Activated B cell treated with CpG ODN at 0.5 μM for 24 hours (primary cell): Measurements from ENCODE around the gene NPR1. TPM values are rescaled to one million over a fixed set of nuclear protein-coding genes. Genes with fewer than 3 reads are reported as not detected.
A peak's percentile ranks its signal among the peaks of the same experiment; 100 is the strongest.

Experiments
- ATAC-seq: fragments of 200-7000 bp; cut with Tn5 transposase; one replicate; pipeline ENCODE4 v1.10.0; 2021; ENCODE audit warnings: low read depth, mild to moderate bottlenecking, moderate library complexity
- CTCF ChIA-PET: fragments of 350-600 bp; sonication (Branson Sonifier 250); formaldehyde crosslinking; loops from one replicate; lab custom pipeline; 2021; ENCODE audit warnings: antibody characterized with exemption; lab: Charles Lee
- POLR2A ChIA-PET: fragments of 350-600 bp; sonication (Branson Sonifier 250); formaldehyde crosslinking; loops from one replicate; lab custom pipeline; 2021; ENCODE audit warnings: antibody characterized with exemption; lab: Charles Lee
- DNase-seq: peaks from one replicate; pipeline ENCODE4 v3.0.0; 2022
- H3K27ac Mint-ChIP-seq: one replicate; pipeline ENCODE4 v1.8.0; 2020; ENCODE audit warnings: mixed read lengths
- H3K27me3 Mint-ChIP-seq: one replicate; pipeline ENCODE4 v1.8.0; 2021; ENCODE audit warnings: mixed read lengths
- H3K36me3 Mint-ChIP-seq: one replicate; pipeline ENCODE4 v1.8.0; 2021; ENCODE audit warnings: low read depth, mixed read lengths
- H3K4me1 Mint-ChIP-seq: one replicate; pipeline ENCODE4 v1.8.0; 2021; ENCODE audit warnings: mixed read lengths
- H3K4me3 Mint-ChIP-seq: one replicate; pipeline ENCODE4 v1.8.0; 2020; ENCODE audit warnings: mild to moderate bottlenecking, mixed read lengths
- H3K9me3 Mint-ChIP-seq: one replicate; pipeline ENCODE4 v1.8.0; 2020; ENCODE audit warnings: mixed read lengths
- intact Hi-C: fragments of 100-400 bp; cut with micrococcal nuclease; formaldehyde crosslinking; loops from one replicate; pipeline ENCODE4 v1.15.1; 2024
- total RNA-seq: library from RNA; stranded (reverse); gene quantifications from 2 replicates; pipeline ENCODE4 v1.2.3, GENCODE V29; 2022
- TF ChIP-seq, protein P1 (sequence below): fragments of 200-600 bp; IDR thresholded peaks from one replicate; pipeline ENCODE4 v1.8.0; 2022; ENCODE audit warnings: antibody characterized with exemption, mild to moderate bottlenecking

NPR1 gene
- total RNA-seq, 1 donor from 2014 or later, result 0.82 TPM

- Mint-ChIP-seq H3K4me1 (peaks cover 4% of the 10 kb centered on the region), H3K27me3 (no peaks in the 10 kb centered on the region), H3K27ac (no peak overlapping the region), H3K4me3 (peak overlapping the region; percentile 57), H3K9me3 (no peaks in the 10 kb centered on the region), H3K36me3 (no peaks in the 10 kb centered on the region)
- POLR2A ChIA-PET, result interaction anchor here (0.5 to 0.9 kb wide), 2 partner anchors 29 to 34 kb away, joined by 3 to 4 read pairs; partner anchors contain the start of gene INTS3
- ATAC-seq (peak; percentile 49), DNase-seq (no peak)
- CTCF ChIA-PET, result interaction anchor here (1.0 kb wide), 1 partner anchor 18 kb away, joined by 3 read pairs; no protein-coding TSS in a partner anchor
- TF ChIP-seq, protein P1, sequence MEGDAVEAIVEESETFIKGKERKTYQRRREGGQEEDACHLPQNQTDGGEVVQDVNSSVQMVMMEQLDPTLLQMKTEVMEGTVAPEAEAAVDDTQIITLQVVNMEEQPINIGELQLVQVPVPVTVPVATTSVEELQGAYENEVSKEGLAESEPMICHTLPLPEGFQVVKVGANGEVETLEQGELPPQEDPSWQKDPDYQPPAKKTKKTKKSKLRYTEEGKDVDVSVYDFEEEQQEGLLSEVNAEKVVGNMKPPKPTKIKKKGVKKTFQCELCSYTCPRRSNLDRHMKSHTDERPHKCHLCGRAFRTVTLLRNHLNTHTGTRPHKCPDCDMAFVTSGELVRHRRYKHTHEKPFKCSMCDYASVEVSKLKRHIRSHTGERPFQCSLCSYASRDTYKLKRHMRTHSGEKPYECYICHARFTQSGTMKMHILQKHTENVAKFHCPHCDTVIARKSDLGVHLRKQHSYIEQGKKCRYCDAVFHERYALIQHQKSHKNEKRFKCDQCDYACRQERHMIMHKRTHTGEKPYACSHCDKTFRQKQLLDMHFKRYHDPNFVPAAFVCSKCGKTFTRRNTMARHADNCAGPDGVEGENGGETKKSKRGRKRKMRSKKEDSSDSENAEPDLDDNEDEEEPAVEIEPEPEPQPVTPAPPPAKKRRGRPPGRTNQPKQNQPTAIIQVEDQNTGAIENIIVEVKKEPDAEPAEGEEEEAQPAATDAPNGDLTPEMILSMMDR, result no peak
- intact Hi-C loops, result no loop called here
Observed at GRCh38 chr1:153698020-153698922, 19.8 kb downstream of the NPR1 start.

DNA sequence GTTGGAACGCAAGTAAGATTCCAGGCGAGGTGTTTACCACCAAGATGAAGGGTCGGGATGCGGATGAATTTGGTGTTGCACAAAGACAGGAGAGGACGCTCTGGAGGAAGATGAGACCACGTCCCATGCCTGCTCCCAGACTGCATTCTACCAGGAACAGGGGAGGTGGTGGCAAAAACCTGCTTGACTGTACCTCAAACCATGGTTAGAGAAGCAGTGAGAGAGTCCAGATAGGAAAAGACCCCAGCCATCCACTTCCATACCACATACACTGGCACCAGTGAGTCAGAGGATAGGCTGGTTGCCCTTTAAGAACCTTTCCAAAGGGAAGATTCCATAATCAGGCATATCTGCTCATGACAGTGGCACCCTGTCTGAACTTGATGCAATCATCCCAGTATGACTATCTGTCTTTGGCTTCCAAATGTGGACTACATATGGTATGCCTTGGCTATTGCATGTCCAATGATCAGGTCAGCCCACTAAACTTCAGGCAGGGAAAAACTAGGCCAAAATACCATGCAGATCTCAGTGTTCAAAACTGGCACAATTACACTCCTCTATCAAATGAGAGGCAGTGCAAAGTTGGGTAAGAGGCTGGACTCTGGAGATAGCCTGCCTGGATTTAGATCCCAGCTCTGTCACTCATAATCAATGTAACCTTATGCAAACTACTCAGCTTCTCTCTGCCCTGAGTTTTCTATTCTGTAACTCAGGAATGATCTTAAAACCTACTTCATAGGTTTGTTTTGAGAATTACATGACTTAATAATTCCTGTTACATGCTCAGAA lies 20.6 kb downstream of the NPR1 start:
- no peak for ATAC-seq
- TF ChIP-seq, protein P1, result no peak
- H3K4me3 Mint-ChIP-seq, result no peak overlapping the region

DNA sequence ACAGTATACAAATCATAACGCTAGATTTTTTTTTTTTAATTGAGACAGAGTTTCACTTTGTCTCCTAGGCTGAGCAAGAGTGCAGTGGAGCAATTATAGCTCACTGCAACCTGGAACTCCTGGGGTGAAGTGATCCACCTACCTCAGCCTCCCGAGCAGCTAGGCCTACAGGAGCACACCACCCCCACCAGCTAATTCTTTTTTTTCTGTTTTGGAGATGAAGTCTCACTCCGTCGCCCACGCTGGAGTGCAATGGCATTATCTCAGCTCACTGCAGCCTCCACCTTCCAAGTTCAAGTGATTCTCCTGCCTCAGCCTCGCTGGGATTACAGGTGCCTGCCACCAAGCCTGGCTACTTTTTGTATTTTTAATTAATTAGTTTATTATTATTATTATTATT lies 21.3 kb downstream of the NPR1 start:
- POLR2A ChIA-PET, result interaction anchor here (0.6 kb wide), 1 partner anchor 44 kb away, joined by 4 read pairs; no protein-coding TSS in a partner anchor
- H3K4me3 Mint-ChIP-seq, result no peak overlapping the region
- ATAC-seq, result no peak
- no peaks in the 10 kb centered on the region for H3K36me3 Mint-ChIP-seq
- TF ChIP-seq, protein P1, result no peak
- no peaks in the 10 kb centered on the region for H3K27me3 Mint-ChIP-seq
- H3K4me1 Mint-ChIP-seq, result peaks cover 4% of the 10 kb centered on the region
- H3K9me3 Mint-ChIP-seq, result no peaks in the 10 kb centered on the region
- no peak for DNase-seq
- no peak overlapping the region for H3K27ac Mint-ChIP-seq
- intact Hi-C loops, result no loop called here
- CTCF ChIA-PET, result no interaction called here

More for the DNA sequence above, 20.6 kb downstream of the NPR1 start:
- Mint-ChIP-seq H3K27me3 (no peaks in the 10 kb centered on the region), H3K9me3 (no peaks in the 10 kb centered on the region), H3K27ac (no peak overlapping the region), H3K36me3 (no peaks in the 10 kb centered on the region), H3K4me1 (peaks cover 4% of the 10 kb centered on the region)
- ChIA-PET CTCF (no interaction called here), POLR2A (interaction anchor here (0.6 to 0.9 kb wide), 2 partner anchors 28 to 44 kb away, joined by 4 read pairs; partner anchors contain the start of gene INTS3)
- DNase-seq, result no peak
- intact Hi-C loops, result no loop called here

DNA sequence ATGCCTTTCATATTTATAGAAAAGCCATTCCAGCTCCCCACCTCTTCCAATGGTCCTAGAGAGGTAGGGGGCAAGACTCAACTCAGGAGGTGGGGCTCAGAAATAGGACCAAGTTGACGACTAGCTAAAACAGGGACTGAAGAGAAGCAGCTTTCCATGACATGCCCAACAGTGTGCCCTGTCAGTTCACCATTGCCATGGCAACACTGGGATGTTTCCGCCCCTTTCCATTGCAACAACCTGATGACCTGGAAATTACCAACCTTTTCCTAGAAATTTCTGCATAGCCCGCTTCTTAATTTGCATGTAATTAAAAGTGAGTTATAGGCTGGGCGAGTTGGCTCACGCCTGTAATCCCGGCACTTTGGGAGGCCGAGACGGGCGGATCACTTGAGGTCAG lies 27.0 kb downstream of the NPR1 start:
- ATAC-seq (no peak), DNase-seq (no peak)
- no peak overlapping the region for H3K27ac Mint-ChIP-seq
- H3K36me3 Mint-ChIP-seq, result no peaks in the 10 kb centered on the region
- H3K4me3 Mint-ChIP-seq, result no peak overlapping the region
- no peaks in the 10 kb centered on the region for H3K27me3 Mint-ChIP-seq
- no peaks in the 10 kb centered on the region for H3K9me3 Mint-ChIP-seq
- intact Hi-C loops, result loop anchor here (5.0 kb wide), 1 partner anchor 37 kb away; no protein-coding TSS in a partner anchor
- CTCF ChIA-PET, result no interaction called here
- H3K4me1 Mint-ChIP-seq, result no peaks in the 10 kb centered on the region
- TF ChIP-seq, protein P1, result no peak
- POLR2A ChIA-PET, result interaction anchor here (0.5 kb wide), 1 partner anchor 22 kb away, joined by 6 read pairs; the partner anchor contains the start of gene INTS3
